NCI-H345 treated with DMSO at 0.1 percent for 48 hours (cell line): ENCODE results near the gene EN2.

Source experiments
- DNase-seq: peaks from one replicate; lab custom pipeline; 2025; ENCODE audit not compliant: unreplicated experiment; lab: John Stamatoyannopoulos, UW

EN2 gene

GRCh38 chr7:155458111-155458877 is at the start of gene EN2:
Gene EN2, plus strand, starts transcription at chr7:155458129. Its CDS starts 249 bp downstream, at chr7:155458378.
- DNase-seq: no peak

GRCh38 chr7:155408651-155409586 is 49.0 kb upstream of the EN2 start:
- DNase-seq: no peak

- DNase-seq: no peak
These were observed 47.9 kb upstream of the EN2 start for GRCh38 chr7:155409980-155410379.

- no peak for DNase-seq
These were observed 47.5 kb upstream of the EN2 start for GRCh38 chr7:155410431-155410830.

- no peak for DNase-seq
These were observed 46.1 kb upstream of the EN2 start for GRCh38 chr7:155411718-155412415.

GRCh38 chr7:155412416-155413253 is 45.3 kb upstream of the EN2 start:
- peak; percentile 42 for DNase-seq

DNA sequence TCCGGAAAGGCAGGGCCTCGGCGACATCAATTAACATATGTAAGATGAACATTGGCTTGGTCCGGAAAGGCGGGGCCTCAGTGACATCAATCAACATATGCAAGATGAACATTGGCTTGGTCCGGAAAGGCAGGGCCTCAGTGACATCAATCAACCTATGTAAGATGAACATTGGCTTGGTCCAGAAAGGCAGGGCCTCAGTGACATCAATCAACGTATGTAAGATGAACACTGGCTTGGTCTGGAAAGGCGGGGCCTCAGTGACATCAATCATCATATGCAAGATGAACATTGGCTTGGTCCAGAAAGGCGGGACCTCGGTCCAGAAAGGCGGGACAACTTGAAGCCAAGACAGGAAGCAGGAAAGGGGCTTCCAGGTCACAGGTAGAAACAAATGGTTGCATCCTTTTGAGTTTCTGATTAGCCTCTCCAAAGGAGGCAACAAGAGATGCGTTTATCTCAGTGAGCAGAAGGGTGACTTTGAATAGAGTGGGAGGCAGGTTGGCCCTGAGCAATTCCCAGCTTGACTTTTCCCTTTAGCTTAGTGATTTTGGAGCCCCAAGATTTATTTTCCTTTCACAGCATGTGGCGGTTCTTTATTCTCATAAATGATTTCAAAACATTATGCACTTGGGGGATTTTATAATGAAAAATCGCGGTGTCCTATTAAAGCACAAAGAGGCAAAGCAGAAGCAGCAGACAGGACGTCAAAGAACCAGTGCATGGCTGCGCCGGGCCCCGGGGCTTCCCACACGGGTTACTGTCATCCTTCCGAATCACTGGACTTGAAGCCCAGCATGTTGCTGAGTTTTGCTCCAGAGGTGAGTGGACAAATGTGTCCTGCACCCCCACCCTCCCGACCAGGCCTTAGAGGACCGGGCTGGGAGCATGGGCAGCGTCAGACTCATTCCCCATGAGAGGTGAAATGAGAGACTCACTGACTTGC is 43.1 kb upstream of the EN2 start:
- DNase-seq: no peak

DNA sequence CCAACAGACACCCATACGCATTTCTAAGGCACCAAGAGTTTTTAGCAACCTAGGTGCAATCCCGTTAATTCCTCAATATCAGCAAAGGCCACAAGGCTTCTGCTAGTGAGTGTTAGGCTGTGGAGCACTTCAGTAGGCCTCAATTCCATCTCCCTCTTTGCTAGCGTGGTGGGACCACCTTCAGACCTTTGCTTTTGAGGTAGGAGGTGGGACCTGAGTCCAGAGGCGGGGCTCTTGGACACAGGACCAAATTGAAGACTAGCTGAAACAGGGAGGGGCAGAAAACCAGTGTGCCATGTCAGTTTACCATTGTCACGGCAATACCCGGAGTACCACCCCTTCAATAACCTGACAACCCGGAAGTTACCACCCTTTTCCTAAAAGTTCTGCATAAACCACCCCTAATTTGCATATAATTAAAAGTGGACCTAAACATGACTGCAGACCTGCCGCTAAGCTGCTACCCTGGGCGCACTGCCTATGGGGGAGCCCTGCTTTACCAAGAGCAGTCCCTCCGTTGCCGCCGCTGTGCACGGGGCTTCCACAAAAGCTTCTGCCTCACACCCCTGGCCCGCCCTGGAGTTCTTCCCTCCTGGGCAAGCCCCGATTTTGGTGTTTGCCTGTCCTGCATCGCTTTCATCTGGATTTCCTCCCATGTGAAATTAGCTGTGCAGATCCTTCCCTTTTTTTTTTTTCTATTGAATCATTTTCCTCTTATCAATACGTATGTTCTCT is 41.1 kb upstream of the EN2 start:
- no peak for DNase-seq

- DNase-seq: no peak
These were observed 39.6 kb upstream of the EN2 start for GRCh38 chr7:155418304-155418703.

DNA sequence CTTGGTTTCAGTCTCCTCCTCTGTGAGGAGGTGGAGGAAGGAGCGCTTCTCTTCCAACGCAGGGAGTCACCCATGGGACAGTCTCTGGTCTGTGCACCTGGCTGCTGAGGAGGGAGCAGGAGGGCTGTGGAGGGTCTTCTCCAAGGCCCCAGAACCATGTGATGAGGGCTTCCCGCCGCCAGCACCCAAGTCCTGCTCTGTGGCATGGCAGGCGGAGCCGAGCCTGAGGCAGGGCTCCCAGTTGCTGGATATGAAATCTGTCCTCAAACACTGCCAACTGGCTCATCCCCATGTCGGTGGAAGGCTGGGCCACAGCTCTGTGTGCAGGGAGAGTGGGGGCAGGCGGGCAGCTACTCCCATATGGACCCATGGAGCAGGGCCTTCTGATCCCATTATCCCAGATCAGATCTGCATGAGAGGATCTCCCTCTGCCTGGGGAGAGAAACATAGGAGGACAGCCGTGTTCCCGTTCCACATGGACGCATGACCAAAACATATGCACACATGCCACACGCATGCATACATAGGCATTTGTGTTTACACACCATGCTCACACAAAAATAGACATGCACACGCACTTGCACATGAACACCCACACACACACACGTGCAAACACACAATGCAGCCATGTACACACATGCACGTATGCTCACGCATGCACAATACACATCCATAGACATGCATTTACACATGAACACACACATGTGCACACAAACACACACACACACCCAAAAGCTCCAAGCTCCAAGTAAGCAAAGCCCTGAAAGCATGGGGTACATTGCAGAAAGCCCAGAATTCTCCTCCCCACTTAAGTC is 38.8 kb upstream of the EN2 start:
- DNase-seq: no peak

DNA sequence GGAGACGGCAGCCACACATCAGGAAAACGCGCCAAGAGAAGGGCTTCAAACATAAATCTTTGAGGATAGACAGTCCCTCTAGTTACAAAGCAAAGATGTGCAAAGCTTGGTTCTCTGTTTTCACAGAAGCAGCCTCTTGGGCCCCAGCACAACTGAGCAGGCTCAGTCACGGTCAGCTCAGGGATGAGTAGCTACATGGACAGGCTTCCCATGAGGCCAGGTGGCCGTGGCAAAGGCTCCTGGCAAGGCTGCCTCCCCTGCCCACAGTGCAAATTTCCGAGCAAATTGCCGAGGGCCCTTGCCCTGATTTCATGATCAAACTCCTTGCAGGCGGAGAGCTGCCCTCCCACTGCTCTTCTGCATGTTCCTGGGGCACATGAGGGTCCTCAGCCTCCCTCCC is 37.8 kb upstream of the EN2 start:
- DNase-seq: no peak

DNA sequence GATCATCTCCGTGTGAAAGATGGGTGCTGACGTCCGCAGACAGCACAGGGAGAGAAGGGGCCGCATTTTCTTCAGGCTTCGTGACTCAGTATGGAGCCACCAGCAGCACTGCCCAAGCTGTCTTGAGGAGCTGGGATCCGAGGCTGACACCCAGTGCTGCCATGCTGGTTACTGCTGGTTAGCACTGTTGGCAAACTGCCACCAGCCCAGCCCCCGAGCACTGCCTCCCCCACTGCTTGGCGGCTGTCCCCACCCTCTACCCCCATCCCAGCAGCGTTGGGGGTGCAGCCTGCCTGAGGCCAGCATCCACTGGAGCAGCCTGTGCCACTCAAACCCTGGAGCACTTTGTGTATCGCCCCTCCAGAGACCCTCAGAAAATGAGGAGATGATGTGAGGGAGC is 35.8 kb upstream of the EN2 start:
- no peak for DNase-seq

- no peak for DNase-seq
These were observed 35.2 kb upstream of the EN2 start for GRCh38 chr7:155422599-155423336.

DNA sequence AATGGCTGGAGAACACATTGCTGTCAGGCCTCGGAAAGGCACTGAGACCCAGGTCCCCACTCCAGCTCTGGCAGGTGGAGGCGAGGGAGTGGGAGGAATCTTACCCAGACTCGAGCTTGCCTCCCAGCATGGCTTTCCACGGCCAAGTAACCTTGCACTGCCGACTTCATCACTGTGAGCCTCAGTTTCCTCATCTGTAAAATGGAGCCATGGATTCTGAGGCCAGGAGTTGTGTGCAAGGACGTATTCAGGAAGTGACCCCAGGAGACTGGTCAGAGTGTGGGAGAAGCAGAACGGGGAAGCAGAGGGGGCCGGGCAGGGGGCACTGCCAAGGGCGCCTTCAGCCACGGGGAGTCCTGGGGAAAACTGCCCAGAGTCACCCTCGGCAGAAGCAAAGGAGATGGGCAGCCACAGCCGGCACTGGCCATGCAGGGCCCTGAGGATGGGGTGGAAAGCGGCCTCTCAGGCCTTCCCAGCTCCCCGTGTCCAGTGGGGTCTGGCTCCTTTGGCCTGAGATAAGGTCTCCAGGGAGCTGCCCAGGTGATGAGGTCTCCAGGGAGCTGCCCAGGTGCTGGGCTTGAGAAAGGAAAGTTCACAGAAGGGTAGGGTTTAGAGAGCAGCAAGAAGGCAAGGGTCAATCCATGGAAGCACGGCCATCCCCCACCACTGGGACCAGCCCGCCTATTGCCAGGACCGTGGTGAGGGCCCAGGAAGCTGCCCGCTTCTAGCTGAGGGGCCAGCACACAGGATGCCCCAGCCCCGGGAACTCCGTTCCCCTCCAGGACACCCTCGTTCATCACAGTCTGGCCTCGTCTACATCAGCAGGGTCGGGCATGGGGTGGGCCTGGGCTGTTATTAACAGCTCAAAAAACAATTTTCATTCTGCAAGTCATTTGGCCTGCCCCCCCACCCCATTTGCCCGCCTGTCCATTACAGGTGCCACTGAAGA is 34.3 kb upstream of the EN2 start:
- no peak for DNase-seq

- DNase-seq: no peak
These were observed 33.5 kb upstream of the EN2 start for GRCh38 chr7:155424301-155425010.

DNA sequence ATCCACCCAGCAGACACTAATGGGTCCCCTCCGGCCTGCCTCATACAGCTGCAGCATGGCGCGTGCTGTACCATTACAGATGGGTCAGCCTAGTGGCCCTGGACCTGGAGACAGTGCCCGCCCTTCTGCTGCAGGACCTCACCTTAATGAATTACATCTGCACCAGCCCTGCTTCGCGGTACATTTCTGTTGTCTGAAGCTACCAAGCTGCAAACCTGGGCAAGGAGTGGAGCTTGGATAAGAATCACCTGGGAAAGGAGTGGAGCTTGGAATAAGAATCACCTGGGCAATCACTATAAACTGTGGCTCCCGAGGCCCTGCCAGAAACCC is 33.0 kb upstream of the EN2 start:
- DNase-seq: no peak
